GM18519 (cell line): ENCODE data around the gene ST7.
"Not testable (repeated sequence)": the region's sequence is repeated elsewhere in the genome, so short reads cannot be mapped to it uniquely, and the experiment has no call there.

Experiments used
- ATAC-seq: cut with Tn5 transposase; IDR thresholded peaks from one replicate; pipeline ENCODE4 v1.9.1; 2021; ENCODE audit warnings: mild to moderate bottlenecking, moderate library complexity; ENCODE audit not compliant: unreplicated experiment, low FRiP score

The ST7 gene

DNA sequence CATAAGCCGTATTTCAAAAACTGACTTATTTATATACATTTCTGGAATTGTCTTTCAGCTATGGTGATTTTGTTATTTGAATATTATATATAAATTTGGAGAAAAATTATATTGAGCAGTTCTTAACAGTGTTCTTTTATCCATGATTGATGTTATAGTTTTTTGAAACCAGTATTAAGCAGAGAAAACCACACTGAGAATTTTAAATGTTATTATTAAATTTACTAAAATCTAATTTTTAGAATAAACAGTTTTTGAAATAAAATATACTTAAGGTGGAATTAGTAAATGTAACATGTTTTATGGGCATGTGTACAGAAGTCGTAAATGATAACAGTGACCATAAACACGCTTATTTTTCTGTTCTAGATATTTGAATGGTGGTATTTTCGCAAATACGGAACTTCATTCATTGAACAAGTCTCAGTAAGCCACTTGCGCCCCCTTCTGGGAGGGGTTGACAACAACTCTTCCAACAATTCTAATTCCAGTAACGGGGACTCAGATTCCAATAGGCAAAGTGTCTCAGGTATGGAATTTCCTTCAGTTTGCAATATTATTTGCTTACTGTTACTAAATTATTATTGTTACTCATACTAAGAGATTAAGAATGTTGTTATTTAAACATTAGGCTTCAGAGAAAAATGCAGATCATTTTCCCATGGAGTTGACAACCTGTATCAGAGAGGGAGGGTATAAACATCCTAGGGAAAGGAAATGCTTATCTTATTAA is 166.1 kb downstream of the ST7 start:
- peak; percentile 40 for ATAC-seq

DNA sequence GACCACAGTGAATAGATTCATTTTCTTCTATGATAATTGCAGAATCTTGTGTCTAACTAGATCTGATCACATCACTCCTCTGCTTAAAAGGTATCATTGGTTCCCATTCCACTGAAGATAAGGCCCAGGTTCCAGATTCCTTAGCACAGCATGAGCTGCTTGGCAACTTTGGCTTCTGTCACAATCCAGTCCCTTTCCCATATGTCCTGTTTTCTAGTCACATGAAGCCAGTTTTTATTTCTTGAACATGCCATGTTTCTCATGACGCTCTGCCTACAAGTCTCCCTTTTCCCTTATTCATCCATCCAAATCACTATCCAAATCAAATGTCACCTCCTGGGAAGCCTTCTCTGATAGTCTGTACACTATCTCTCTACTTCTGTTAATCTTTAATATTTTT is 167.0 kb downstream of the ST7 start:
- ATAC-seq, result not testable (repeated sequence)

DNA sequence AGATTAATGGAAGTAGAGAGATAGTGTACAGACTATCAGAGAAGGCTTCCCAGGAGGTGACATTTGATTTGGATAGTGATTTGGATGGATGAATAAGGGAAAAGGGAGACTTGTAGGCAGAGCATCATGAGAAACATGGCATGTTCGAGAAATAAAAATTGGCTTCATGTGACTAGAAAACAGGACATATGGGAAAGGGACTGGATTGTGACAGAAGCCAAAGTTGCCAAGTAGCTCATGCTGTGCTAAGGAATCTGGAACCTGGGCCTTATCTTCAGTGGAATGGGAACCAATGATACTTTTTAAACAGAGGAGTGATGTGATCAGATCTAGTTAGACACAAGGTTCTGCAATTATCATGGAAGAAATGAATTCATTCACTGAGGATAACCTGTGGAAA is 168.7 kb downstream of the ST7 start:
- not testable (repeated sequence) for ATAC-seq

- ATAC-seq, result no peak
Measured at GRCh38 chr7:117122536-117122935, 169.2 kb downstream of the ST7 start.

- ATAC-seq, result no peak
Measured at GRCh38 chr7:117123311-117123926, 170.1 kb downstream of the ST7 start.

GRCh38 chr7:117124591-117125220 is 171.4 kb downstream of the ST7 start:
- peak; percentile 66 for ATAC-seq

- no peak for ATAC-seq
Measured at GRCh38 chr7:117126676-117127075, 173.4 kb downstream of the ST7 start.

DNA sequence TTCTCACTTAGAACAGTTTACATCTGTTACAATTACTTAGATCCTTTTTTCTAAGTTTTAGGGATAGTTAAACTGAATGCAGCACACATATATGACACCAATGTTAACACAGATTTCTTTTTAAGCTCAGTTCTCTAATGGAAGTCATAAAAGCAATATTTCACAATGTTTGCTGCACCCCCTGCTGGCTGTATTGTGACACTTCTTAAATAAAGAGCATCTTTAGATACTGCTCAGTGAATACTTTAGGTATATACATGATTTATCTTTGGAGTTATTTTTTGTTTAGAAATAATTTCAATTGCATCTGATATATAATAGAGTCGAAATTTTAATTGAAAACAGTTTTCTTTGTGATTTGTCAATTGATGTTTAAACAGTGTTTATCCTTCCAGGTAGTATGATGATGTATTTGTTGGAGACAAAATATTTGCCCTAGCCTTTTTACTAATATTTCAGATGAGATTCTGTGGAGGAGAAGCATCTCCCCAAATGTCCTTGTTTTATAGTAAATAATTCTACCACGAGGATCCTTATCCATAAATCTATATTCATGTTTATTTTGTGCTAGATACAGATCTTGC is 174.4 kb downstream of the ST7 start:
- ATAC-seq, result peak; percentile 59

DNA sequence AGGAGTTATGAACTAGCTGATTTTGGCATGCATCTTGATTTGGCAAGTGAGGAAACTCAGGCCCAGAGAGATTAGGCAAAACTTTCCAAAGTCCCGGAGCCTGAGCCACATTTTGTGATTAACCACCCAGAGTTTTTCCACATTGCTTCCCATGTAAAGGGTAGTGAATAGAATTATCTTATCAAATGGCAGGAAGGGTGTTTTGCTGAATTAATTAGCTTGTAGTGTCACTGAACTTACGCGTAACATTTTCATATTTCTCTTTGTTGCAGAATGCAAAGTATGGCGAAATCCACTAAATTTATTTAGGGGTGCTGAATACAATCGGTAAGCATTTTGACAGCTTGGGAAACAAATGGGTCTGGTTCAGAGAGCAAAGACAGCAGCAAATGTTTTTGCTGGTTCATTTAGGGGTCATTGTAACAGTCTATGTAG is 176.2 kb downstream of the ST7 start:
- ATAC-seq, result no peak

GRCh38 chr7:117130262-117130661 is 177.0 kb downstream of the ST7 start:
- ATAC-seq, result no peak

GRCh38 chr7:117132321-117133120 is 179.2 kb downstream of the ST7 start:
- no peak for ATAC-seq

- no peak for ATAC-seq
Measured at GRCh38 chr7:117133125-117133524, 179.8 kb downstream of the ST7 start.

DNA sequence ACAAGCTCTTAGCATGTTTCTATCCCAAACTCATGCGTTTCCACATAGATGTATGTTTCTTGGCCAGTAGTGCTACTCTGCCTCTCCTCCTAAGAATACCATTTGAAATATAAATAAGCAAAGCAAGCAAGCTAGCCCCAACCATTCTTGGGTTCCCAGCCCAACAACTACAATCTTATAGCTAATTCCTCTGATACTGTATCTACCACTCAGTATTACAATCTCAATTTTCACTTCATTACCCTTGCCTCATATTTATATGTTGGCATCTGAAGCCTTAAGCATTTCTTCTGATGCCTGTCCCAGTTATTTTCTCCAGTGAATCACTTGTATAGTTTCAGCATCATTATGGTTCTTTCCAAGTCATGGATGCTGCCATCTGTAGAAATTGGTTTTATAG is 181.1 kb downstream of the ST7 start:
- no peak for ATAC-seq

- no peak for ATAC-seq
Measured at GRCh38 chr7:117134889-117135552, 181.7 kb downstream of the ST7 start.

DNA sequence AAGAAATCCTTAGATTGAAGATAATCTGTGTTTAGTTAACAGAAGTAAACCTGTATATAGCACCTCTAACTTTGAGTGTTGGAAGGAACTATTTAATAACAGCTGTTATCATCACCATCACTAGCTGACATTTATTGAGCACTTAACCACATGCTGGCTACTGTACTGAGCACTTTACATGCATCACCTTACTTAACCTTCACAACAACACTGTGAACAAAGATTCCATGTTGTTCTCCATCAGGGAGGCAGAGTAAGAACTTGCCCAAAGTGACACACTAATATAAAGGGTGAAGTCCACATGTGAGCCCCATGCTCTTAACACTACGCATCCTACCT is 182.2 kb downstream of the ST7 start:
- ATAC-seq, result no peak

DNA sequence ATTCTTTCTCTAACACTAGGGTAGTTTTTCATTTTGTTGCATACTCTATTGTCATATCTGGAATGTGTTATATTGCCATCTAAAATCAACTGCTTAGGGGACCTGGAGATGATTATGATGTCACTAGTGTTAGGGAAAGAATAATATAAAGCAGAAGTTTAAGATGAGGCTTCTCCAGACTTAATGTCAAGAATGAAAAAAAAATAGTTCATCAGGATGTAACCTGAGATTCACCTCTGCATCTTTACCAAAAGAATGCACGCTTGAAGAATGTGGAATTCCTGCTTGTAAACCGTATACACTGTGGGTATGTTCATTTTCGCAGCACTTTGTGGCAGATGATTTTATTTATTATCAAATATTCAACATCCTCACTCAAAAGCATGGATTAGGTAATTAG is 184.6 kb downstream of the ST7 start:
- no peak for ATAC-seq

DNA sequence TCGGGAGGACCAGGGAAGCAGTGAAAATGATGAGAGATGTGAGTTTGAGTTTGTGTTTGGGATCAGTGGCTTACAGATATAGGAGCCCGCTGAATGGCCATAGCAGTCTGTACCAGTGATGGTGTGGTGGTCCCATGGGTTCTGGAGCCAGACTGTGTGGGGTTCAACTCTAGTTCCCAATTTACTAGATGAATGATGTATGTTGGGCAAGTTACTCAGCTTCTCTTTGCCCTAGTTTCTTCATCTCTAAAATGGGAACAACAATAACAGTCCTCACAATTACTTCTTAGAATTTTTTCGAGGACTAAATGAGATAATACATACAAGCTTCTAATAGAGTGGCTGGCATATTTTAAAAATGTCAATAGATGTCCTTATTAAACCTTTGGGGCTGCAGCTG is 185.2 kb downstream of the ST7 start:
- no peak for ATAC-seq

DNA sequence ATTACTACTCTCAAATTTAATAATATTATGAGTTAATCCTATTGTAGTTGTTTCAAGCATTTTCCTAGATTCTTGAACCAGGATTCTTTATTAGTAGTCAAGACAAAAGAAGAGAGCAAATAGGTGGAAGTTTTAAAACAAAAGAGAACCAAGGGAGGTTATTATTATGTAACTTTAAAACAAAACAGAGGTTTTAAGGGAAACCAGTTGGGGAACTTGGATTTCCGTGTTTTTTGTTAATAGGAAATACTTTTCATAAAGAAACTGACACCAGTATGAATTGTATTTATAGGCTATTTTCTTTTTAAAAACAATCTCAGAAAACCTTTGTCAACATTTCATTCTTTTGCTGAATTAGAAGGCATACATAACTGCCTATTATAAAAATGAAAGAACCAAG is 185.7 kb downstream of the ST7 start:
- ATAC-seq, result no peak

DNA sequence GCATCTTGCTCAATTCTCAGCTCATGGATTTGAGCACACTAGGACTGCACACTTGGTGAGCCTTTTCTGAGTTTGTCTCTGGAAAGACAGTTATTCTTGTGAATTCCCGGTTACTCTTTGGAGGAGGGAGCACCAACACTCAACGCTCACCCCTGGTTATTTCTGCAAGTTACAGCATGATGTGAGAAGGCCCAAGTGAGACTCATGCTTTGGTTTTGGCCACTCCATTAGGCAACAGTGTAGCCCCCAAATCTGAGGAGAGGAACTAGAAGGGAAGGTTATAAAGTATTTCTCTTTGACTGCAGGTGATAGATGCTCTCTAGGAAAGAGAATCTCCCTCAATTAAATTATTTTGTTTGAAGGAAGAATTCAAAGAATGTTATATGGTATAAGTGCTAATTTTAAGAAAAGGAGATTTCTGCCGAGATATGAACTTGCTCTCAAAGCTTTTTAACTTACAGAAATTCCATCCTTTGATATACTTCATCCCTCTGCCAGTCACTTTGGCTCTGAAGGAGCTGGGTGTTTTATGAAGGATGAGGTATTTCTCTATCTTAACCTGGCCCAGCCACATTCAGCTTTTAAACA is 186.2 kb downstream of the ST7 start:
- ATAC-seq, result no peak

- no peak for ATAC-seq
Measured at GRCh38 chr7:117140921-117141320, 187.6 kb downstream of the ST7 start.
